ENCODE measurements around the gene RTN4.

The RTN4 gene

DNA sequence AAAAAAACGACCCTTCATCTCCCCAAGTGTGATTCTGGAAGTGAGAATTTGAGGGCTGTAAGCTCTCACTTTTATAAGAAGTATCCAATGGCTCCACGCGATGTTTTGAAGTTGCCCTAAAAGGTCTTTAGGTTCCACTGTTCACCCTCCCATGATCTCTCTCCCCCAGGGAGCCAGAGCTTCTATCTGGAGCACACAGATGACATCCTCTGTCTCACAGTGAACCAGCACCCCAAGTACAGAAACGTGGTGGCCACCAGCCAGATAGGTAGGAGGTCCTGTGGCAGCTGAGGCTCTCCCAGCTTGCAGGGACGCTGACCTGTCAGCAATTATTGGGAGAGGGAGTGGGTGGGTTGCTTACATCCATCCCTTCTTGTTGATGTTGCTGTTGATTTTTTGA is 97.8 kb downstream of the RTN4 start:
- no peak for DNase-seq (ENCODE audit: low spot score)

DNA sequence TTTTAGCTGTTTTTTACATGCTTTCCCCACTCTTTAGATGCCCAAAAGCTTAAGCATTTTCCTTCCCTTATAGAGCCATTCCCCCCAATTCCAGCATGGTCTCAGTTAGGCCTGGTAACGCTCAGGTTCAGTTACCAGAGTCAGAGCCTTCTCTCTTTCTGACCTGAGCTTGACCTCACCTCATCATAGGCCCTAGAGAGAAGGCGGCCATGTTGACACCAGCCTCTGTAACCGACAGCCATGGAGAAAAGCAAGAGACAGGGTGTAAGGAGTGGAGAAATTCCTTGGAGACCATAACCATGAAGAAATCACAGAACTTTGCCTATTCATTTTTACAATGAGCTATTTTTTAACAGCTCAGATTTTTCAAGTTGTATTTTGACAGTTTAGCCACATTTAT is 99.4 kb downstream of the RTN4 start:
- no peak for DNase-seq (ENCODE audit: low spot score)

- DNase-seq (ENCODE audit: low spot score): peak; percentile 14
Observed at GRCh38 chr2:54949431-54949830, 100.8 kb downstream of the RTN4 start.

GRCh38 chr2:54948120-54948519 is 102.1 kb downstream of the RTN4 start:
- DNase-seq (ENCODE audit: low spot score): no peak

GRCh38 chr2:54947646-54948045 is 102.6 kb downstream of the RTN4 start:
- DNase-seq (ENCODE audit: low spot score): no peak

DNA sequence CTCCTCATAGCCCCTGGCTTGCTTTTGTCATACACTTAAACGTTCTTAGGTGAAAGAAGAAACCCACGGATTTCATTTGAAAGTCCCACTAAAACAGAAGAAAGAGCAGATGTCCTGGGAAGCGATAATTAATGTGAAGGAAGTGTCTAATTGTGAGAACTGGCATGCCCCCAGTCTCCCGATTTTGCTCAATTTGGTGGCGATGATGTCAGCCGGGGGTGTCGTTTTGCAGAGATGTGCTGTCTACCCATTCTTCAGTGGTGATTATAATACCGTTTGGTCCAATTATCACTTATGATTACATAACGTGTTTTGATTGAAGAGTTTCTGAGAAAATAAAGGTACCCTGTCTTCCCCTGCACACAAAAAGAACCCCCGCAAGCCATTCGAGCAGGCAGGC is 103.1 kb downstream of the RTN4 start:
- DNase-seq (ENCODE audit: low spot score): no peak

DNA sequence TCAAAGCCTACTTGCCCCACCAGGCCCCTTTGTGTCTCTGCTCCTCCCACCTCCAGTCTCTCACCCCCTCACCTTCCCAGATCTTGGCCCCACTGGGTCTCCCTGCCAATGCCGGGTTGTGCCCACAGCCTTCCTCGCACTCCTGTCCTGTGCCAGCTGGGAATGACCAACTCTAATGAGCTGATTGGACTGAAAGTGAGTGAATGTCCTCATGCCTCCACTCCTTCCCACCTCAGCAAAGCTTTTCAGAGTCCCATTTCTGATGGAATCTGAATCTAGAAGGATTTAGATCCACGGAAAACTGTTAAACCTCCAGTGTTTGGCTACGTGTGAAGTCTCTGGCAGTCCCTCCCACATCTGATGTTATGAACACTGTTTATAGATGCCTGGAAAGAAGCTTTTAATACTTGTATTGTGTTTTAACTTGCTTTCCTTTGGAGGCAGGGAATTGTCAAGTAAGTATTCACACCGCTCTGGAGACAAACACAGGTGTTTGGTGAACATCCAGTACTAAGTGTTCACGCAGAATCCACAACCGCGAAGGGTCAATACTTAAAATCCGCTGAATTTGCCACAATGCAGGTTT is 103.9 kb downstream of the RTN4 start:
- DNase-seq (ENCODE audit: low spot score): no peak

DNA sequence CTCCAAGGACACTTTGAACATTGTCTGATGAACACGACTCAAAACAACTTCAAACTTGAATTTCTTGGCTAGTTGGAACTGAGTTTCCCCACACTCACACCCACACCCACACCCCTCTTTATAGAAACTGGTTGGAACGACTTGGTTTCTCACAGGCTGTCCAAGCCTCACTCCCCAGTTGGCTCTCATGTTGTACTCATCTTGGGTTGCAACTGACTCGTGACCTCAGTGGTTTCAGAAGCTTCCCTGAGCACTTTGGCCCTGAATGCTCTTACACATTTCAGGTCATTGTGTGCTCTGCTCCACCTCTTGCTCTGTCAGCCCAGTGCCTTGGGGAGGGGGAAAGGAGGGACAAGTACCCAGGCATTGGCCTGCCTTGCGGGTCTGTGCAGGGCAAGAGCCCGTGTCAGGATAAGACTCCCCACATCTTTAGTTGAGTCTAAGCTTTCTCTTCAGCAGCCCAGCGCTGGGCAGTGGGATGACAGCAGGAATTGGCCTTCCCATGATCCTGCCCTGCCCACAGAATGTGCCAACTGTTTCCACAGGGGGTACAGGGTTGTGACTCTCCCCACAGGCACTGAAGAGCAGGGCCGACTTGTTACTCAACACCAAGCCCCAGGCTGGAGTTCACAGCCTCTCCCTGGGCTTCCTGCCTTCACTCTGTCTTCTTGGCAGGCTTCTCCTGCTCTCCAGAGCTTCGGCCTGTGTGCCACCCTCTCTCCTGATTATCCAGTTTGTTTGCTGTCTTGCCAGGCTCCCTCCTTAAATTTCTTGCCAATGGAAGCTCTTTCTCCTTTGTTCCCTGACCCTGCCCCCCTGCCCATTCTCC is 104.6 kb downstream of the RTN4 start:
- peak; percentile 86 for DNase-seq (ENCODE audit: low spot score)

- DNase-seq (ENCODE audit: low spot score): no peak
Observed at GRCh38 chr2:54944724-54945326, 105.4 kb downstream of the RTN4 start.

DNA sequence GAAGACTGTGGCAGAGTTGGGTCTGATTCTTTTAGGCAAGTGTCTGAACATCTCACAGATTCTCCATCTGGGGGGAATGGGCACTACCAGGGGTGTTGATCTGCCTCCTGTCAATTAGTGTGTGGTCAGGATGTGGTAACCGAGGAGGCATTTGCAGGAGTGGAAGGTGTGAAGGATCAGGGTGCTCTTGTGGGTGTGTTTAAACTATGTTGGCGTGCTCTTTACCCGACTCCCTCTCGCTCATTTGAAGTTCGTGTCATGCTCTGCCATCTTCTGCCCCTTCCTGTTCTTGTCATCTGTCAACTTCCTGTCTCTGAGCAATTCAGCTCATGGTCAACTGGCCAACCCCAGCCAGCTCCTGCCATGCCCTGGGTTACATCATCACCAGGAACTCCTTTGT is 107.9 kb downstream of the RTN4 start:
- no peak for DNase-seq (ENCODE audit: low spot score)

- DNase-seq (ENCODE audit: low spot score): no peak
Observed at GRCh38 chr2:54941248-54941984, 108.8 kb downstream of the RTN4 start.

DNA sequence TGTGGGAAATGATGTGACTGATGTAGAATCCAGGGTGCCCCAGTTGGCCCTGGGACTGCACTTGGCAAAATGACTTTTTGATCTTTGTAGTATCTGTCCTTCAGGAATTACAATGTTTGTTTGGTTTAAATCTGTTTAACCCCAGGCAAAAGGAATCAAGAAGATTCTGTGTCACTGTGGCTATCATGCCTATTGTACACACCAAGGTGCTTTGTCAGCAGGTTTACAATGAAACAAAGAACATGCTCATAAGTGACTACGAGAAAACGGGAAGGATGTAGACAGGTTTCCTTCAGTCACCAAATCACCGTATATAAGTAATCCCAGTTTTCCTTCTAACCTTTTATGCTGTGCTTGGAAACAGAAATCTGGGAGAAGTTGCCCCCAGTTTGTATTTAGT is 109.5 kb downstream of the RTN4 start:
- no peak for DNase-seq (ENCODE audit: low spot score)

DNA sequence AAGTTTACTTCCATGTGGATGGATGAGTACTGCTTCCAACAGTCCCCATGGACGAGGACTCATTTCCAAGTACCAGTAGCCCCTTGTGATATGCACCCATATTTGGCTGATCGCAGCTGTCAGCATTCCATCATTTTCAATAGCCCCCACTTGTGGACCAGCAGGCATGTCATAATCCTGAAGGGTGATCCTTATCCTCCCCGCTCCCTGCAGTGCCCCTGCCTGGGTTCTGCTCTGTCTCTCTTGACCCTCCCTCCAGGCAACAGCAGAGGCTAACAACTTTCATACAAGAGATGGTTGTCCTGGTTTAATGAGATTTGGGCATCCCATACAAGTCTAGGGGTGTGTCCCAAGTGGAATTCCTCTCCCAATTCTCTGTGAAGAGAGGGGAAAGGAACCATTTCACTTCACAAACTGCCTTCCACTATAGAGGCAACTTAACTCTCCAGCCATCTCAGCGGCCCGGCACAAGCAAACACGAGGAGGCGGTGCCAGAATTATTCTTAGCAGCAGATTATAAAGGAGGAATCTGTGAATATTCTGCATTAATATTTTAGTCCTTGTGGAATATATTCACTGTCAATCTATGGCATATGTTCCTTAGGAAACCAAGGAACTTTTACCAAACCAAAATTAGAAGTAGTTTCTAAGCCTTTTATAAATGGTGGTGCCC is 110.7 kb downstream of the RTN4 start:
- no peak for DNase-seq (ENCODE audit: low spot score)

GRCh38 chr2:54936766-54937165 is 113.5 kb downstream of the RTN4 start:
- no peak for DNase-seq (ENCODE audit: low spot score)

- no peak for DNase-seq (ENCODE audit: low spot score)
Observed at GRCh38 chr2:54935389-54935788, 114.9 kb downstream of the RTN4 start.

- DNase-seq (ENCODE audit: low spot score): no peak
Observed at GRCh38 chr2:54931473-54931872, 118.8 kb downstream of the RTN4 start.

- DNase-seq (ENCODE audit: low spot score): no peak
Observed at GRCh38 chr2:54928719-54929118, 121.5 kb downstream of the RTN4 start.

- DNase-seq (ENCODE audit: low spot score): no peak
Observed at GRCh38 chr2:54927751-54928615, 122.3 kb downstream of the RTN4 start.

DNA sequence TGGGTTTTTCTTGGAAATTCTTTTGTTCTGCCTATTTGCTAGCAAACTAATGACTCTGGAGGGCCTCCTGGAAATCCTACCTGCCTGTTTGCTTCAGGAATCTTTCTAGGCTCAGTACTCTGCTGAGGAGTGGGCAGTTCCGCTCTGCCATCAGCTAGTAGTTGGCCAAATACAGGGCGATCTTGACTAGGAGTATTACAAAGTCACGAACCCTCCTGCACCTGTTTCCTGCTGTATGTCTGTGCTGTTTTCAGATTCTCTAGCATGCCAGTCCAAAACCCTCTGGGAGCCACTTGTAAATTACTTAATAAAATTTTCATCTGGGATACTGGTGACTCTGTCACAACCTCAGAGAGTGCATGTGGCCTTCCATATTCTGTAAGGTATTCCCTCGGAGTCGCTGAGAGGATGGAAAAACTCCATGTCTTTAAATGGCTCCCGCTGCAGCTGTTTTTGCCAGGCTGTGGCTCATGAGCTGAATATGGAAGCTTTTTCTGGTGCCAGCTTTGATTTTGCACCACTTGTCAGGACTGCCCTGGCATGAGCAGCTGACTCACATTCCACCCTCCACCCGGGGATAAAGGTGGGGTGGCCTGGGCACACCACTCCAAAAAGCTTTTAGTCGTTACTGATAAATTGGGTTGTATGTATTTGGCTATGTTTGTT is 123.0 kb downstream of the RTN4 start:
- no peak for DNase-seq (ENCODE audit: low spot score)

- DNase-seq (ENCODE audit: low spot score): no peak
Observed at GRCh38 chr2:54925022-54925421, 125.2 kb downstream of the RTN4 start.

GRCh38 chr2:54924121-54924520 is 126.1 kb downstream of the RTN4 start:
- DNase-seq (ENCODE audit: low spot score): no peak
